Chondrocyte (in vitro differentiated cells): Measurements from ENCODE around the gene UBE2B. TPM values are rescaled to one million over a fixed set of nuclear protein-coding genes. Genes with fewer than 3 reads are reported as not detected.
A peak's percentile ranks its signal among the peaks of the same experiment; 100 is the strongest.

Experiments used
- DNase-seq: peaks from one replicate; pipeline ENCODE4 v3.0.0; 2021; ENCODE audit warnings: mixed read lengths, low spot score
- H3K27ac Mint-ChIP-seq: one replicate; pipeline ENCODE4 v1.8.0; 2021; ENCODE audit warnings: mild to moderate bottlenecking, moderate library complexity, mixed read lengths; ENCODE audit not compliant: unreplicated experiment
- H3K27me3 Mint-ChIP-seq: 2 replicates; pipeline ENCODE4 v1.8.0; 2021; ENCODE audit warnings: low read depth, mixed read lengths
- H3K36me3 Mint-ChIP-seq: 2 replicates; pipeline ENCODE4 v1.8.0; 2021; ENCODE audit warnings: low read depth, mixed read lengths
- H3K4me1 Mint-ChIP-seq: 2 replicates; pipeline ENCODE4 v1.8.0; 2021; ENCODE audit warnings: low read depth, mild to moderate bottlenecking, mixed read lengths
- H3K4me3 Mint-ChIP-seq: one replicate; pipeline ENCODE4 v1.8.0; 2021; ENCODE audit warnings: mild to moderate bottlenecking, moderate library complexity, mixed read lengths; ENCODE audit not compliant: unreplicated experiment
- H3K9me3 Mint-ChIP-seq: 2 replicates; pipeline ENCODE4 v1.8.0; 2021; ENCODE audit warnings: low read depth, mixed read lengths
- CTCF ChIP-seq: fragments of 200-600 bp; sonication (generic); IDR thresholded peaks from 2 replicates; pipeline ENCODE4 v1.5.0; 2021; ENCODE audit warnings: antibody characterized with exemption, mild to moderate bottlenecking, moderate library complexity
- total RNA-seq: library from RNA; stranded (reverse); gene quantifications from 3 replicates; pipeline ENCODE4 v1.2.1, GENCODE V29; 2021

The UBE2B gene
- total RNA-seq, 1 donor from 2014 or later = 93.8 TPM

- peaks cover 6% of the 10 kb centered on the region for H3K9me3 Mint-ChIP-seq
- H3K27ac Mint-ChIP-seq = no peak overlapping the region
- no peaks in the 10 kb centered on the region for H3K4me1 Mint-ChIP-seq
- DNase-seq = no peak
- peaks cover 5% of the 10 kb centered on the region for H3K36me3 Mint-ChIP-seq
- no peak for TF ChIP-seq CTCF
- H3K27me3 Mint-ChIP-seq = no peaks in the 10 kb centered on the region
- H3K4me3 Mint-ChIP-seq = no peak overlapping the region
Measured at GRCh38 chr5:134345996-134346395, 25.4 kb upstream of the UBE2B start.

GRCh38 chr5:134349463-134349862 lies 21.9 kb upstream of the UBE2B start:
- H3K9me3 Mint-ChIP-seq = no peaks in the 10 kb centered on the region
- no peak overlapping the region for H3K27ac Mint-ChIP-seq
- no peak for DNase-seq
- no peaks in the 10 kb centered on the region for H3K4me1 Mint-ChIP-seq
- no peaks in the 10 kb centered on the region for H3K27me3 Mint-ChIP-seq
- H3K4me3 Mint-ChIP-seq = no peak overlapping the region
- no peak for TF ChIP-seq CTCF
- H3K36me3 Mint-ChIP-seq = peaks cover 6% of the 10 kb centered on the region

- no peak for DNase-seq
- Mint-ChIP-seq H3K27me3 (no peaks in the 10 kb centered on the region), H3K4me3 (no peak overlapping the region), H3K36me3 (peaks cover 6% of the 10 kb centered on the region), H3K27ac (no peak overlapping the region), H3K9me3 (no peaks in the 10 kb centered on the region), H3K4me1 (no peaks in the 10 kb centered on the region)
- TF ChIP-seq CTCF = no peak
Measured at GRCh38 chr5:134355681-134356080, 15.7 kb upstream of the UBE2B start.

- peak overlapping the region; percentile 19 for H3K4me3 Mint-ChIP-seq
- TF ChIP-seq CTCF = no peak
- no peak overlapping the region for H3K27ac Mint-ChIP-seq
- DNase-seq = no peak
- H3K36me3 Mint-ChIP-seq = peaks cover 2% of the 10 kb centered on the region
- no peaks in the 10 kb centered on the region for H3K27me3 Mint-ChIP-seq
- peaks cover 30% of the 10 kb centered on the region for H3K4me1 Mint-ChIP-seq
- no peaks in the 10 kb centered on the region for H3K9me3 Mint-ChIP-seq
Measured at GRCh38 chr5:134365604-134366003, 5.8 kb upstream of the UBE2B start.

GRCh38 chr5:134370311-134370870 lies 978 bp upstream of the UBE2B start:
- peaks cover 2% of the 10 kb centered on the region for H3K36me3 Mint-ChIP-seq
- peaks cover 54% of the 10 kb centered on the region for H3K4me1 Mint-ChIP-seq
- no peaks in the 10 kb centered on the region for H3K9me3 Mint-ChIP-seq

More at GRCh38 chr5:134370311-134370870, 978 bp upstream of the UBE2B start:
- no peak for DNase-seq
- Mint-ChIP-seq H3K27me3 (no peaks in the 10 kb centered on the region), H3K27ac (peak overlapping the region; percentile 99), H3K4me3 (peak overlapping the region; percentile 99)
- TF ChIP-seq CTCF = no peak
